Measurements from ENCODE around the gene SURF2.
"Not testable (repeated sequence)": the region's sequence is repeated elsewhere in the genome, so short reads cannot be mapped to it uniquely, and the experiment has no call there.

The SURF2 gene

DNA sequence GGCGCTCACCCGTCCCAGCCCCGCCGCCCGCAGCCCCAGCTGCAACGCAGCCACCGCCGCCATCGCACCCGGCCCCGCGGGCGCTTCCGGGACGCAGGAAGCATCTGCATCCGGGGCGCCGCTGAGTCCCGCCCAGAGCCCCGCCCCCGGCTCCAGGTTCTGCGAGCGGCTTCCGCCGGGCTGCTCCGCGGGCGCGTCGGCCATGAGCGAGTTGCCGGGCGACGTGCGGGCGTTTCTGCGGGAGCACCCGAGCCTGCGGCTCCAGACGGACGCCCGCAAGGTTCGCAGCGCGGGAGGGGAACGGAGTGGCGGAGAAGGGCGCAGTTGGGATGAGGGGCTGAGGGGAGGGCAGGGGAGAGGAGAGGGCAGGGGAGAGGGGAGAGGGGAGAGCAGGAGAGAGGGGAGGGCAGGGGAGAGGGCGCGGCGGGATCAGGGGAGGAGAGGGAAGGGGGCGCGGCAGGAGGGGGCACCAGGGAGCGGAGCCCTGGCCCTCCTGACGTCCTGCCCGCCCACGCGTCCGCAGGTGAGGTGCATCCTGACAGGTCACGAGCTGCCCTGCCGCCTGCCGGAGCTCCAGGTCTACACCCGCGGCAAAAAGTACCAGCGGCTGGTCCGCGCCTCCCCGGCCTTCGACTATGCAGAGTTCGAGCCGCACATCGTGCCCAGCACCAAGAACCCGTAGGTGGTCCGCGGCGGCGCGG, at the start of gene SURF2, which contains the start of gene SURF1:
TSS of gene SURF2 (plus strand) at position 160 of the 701 bp plus-strand sequence. CDS start at position 203, 43 bp downstream.
TSS of gene SURF1 (minus strand) at position 97 of the 701 bp plus-strand sequence. CDS start at position 63, 34 bp downstream.
- peak; percentile 52 for DNase-seq

DNA sequence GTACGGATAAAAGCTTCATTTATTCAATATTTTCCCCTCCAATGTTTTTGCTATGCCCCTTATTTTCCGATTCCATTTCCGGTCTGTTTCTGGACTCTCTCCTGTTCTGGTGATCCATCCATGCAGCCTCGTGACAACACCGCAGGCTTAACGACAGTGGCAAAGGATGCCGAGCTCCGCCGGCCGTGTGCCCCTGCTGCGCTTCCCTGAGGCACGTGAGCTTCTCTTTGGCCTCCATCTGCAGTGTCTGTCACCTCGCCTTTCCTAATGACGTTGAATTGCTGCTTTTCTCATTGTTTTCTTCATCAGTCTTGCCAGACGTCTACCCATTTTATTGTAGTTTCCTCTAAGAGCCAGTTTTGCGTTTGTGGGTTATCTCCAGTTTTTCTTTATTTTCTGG, 49.0 kb upstream of the SURF2 start:
- DNase-seq: no peak

DNA sequence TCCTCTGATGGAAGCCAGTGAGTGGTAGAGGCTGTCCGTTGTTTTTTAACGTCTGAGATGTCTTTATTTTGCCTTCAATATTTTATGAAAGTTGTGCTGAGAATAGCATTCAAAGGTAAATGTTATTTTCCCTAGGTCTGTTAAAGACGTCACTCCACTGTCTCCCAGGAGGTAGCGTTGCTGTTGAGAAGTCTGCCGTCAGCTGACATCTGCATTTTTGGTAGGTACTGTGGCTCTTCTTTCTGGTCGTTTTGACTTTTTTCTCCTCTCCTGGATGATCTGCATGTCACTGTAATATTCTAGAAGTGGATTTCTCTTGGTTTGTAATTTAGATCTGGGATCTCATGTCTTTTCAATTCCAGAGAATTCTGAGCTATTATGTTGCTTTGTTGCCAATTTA, 46.7 kb upstream of the SURF2 start:
- no peak for DNase-seq

DNA sequence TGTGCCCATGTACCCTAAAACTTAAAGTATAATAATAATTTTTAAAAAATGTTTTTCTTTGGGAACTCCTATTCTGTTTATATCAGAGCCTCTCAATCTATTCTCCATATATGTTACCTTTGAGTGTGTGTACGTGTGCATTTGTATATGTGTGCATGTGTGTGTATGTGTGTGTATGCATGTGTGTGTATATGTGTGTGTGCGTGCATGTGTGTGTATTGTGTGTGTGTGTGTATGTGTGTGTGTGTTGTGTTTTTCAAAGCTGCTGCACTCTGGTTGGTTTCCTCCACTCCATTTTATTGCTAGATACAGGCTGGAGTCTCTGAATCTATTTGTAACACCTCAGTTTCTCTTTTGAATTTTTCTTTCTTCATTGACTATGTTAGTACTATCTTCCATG, 40.4 kb upstream of the SURF2 start:
- no peak for DNase-seq

DNA sequence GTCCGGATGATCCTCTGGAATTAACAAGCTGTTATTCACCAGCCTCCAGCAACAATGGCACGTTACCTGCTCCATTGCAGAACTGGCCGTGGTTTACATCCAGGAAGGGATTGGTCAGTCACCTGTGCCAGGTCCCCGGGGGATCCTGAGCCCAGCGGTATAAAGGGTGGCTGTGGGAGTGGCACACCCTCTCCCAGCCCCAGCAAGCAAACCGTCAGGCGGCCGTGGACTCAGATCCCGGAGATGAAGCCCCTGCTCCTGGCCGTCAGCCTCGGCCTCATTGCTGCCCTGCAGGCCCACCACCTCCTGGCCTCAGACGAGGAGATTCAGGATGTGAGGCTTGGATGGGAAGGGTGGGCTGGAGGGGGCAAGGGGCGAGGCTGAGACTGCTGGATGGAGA, 38.8 kb upstream of the SURF2 start:
- not testable (repeated sequence) for DNase-seq

DNA sequence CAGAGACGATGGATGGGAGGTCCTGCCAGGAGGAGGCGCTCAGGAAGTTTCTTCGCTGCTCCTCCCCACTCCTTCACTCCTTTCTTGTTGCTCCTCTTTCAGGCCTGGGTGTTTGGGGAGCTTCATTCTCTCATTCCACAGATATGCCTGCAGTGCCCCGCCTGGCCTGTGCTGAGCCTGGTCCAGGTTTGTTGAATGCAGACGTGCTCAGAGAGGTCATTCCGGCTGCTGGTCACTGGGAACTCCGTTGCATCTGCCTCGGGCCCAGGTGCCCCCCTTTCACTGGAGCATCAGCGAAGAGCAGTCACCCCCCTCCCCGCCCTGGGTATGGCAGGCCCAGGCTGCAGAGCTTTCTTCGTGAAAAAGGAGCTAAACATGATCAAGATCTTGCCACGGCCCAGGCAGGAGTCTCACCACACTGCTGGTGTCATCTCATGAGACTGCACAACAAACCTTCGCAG, 35.9 kb upstream of the SURF2 start:
- no peak for DNase-seq

DNA sequence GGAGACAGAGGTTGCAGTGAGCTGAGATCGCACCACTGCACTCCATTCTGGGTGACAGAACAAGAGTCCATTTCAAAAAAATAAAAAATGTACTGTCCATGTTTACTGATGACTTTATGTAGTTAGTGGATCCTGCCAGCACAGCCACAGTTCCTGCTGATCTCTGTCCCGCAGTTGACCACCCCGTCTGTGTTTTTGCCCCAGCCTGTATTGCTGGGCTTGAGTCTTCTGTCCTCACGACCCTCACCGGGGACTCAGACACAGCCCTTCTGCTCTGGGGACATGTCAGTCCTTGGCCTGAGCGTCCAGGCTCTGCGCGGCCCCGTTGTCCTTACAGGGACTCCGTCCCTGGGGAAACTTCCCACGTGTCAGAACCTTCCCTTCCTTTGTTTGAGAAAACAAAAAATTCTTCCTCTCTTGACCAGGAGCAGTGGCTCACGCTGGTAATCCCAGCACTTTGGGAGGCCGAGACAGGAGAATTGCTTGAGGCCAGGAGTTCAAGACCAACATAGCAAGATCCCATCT, 34.9 kb upstream of the SURF2 start:
- no peak for DNase-seq

DNA sequence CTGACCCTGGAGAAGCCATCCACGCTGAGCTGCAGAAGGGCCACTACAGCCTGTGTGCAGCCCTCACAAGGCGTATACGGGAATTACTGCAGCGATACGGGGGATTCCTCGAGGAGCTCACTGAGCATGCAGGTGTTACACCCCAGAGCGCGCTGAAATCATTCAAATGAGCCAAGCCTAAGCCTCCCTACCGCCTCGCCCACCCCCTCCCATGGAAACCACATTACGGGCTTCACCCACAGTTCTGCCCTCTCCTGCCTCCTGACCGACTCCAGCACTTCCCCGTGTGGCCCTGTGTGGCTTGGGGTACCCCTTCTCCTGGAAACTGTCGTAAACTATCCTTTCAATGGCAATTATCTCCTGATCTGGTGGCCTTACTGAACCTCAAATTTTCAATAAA, 33.6 kb upstream of the SURF2 start:
- DNase-seq: no peak

DNA sequence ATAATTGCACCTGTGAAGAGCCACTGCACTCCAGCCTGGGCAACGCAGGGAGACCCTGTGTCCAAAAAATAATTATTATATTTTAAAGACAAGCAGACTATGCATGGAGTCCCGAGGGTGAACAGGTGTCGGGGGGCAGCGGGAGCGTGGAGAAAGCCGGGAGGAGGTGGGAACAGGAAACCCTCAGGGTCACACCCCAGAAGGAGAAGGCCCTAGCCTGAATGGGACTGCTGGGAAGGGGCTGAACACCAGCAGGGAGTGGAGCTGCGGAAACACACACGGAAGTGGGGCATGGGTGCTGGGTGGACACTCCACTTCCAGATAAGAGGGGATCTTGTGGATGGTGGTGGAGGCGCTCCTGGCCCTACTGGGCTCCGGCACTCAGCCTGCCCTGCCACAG, 33.1 kb upstream of the SURF2 start:
- DNase-seq: no peak

DNA sequence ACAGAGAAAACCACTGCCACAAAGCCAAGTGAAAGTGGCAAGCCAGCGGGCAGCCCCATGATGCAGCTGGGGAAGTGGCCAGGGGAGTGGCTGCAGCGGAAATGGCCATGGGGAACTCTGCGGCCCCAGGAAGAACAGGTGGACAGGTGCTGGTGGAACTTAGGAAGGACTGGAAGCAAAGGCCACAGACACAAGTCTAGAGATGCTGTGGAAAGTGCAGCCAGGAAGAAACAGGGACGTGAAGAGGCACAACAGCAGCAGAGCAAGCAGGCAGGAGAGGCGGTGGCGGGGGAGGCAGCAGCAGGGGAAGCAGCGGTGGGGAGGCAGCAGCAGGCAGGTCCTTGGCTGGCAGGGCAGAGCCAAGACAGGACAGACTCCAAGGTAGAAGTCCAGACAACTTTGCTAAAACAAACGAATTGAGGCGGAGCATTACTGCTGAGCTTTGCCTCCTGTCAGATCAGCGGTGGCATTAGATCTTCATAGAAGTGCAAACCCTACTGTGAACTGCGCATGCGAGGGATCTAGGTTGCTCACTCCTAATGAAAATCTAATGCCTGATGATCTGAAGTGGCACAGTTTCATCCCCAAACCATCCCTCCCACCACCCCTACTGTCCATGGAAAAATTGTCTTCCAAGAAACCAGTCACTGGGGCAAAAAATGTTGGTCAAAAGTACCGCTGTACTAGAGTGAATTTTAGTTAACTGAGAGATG, 32.2 kb upstream of the SURF2 start:
- DNase-seq: no peak

DNA sequence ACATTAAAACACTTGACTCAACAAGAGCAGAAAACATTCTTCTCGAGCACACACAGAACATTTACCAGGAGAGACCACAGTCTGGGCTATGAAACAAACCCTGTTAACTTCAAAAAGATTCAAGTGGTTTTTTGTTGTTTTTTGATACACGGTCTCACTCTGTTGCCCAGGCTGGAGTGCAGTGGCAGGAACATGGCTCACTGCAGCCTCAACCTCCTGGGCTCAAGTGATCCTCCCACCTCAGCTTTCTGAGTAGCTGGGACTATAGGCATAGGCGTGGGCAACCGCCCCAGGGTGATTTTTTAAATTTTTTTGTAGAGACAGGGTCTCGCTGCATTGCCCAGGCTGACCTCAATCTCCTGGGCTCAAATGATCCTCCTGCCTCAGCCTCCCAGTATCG, 29.3 kb upstream of the SURF2 start:
- DNase-seq: not testable (repeated sequence)

DNA sequence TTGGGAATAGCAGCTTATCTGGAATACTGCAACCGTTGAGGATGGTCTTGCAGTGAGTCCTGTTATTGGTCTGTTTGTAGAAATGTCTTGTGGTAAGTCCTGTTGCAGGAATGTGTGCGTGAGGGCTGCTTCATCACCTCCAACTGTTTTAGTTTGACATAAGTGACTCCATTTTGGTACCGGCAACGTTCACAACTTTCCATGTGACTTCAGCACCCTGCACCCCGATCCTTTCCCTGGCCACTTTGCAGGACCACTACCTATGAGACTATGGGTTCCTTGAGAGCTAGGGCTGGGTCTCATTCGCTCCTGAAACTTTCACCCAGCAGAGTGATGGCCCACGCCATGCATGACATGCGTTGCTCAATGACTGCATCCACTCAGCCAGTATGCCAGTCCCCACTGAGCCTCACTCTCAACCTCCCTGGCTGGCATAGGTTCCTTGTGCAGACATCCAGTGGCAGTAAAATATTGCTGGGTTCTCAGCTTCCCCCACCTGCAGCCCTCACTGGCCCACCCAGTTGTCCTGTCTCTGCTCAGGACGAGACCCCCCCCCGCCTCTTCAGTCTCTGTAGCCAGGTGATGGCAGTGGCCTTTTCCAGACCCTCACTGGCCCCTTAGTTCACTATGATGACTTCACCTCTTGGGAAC, 28.4 kb upstream of the SURF2 start:
- DNase-seq: no peak

DNA sequence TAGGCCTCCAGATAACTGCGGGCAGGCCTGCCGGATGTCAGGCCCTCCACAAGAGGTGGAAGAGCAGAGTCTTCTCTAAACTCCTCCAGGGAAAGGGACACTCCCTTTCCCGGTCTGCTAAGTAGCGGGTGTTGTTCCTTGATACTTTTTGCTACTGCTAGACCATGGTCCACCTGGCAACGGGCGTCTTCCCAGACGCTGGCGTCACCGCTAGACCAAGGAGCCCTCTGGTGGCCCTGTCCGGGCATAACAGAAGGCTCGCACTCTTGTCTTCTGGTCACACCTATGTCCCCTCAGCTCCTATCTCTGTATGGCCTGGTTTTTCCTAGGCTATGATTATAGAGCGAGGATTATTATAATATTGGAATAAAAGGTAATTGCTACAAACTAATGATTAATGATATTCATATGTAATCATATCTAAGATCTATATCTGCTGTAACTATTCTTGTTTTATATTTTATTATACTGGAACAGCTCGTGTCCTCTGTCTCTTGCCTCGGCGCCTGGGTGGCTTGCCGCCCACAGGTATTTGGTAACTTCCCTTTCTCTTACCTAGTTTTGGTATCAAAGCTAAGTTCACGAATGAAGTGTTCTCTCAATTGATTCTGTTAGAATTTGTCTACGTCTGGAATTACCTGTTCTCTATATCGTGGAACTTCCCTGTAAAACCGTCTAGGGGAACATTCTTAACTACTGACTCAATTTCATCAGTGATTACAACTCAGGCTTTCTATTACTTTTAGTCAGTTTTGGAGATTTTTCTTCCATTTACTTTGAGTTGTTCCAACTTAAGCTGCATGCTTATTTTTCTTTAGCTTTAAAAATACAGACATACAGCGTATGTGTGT, 26.8 kb upstream of the SURF2 start:
- DNase-seq: not testable (repeated sequence)

DNA sequence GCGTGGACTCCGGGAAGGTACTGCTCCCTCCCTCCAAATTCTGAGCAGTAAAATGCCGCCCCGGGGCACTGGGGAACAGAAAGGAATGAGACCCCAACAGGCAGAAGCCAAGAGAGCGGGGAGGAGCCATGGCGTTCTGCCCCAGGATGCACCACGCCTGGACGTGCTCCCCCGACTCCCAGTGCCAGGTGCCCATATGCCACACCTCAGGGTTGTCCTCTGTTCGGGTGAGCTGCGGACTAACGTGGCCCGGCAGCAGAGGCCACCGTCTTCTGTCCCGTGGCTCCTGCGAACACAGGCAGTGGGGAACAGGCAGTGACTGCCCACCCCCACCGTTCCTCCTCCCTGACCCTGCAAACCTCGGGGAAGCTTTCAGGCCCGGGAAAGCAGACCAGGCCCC, 25.1 kb upstream of the SURF2 start:
- no peak for DNase-seq

DNA sequence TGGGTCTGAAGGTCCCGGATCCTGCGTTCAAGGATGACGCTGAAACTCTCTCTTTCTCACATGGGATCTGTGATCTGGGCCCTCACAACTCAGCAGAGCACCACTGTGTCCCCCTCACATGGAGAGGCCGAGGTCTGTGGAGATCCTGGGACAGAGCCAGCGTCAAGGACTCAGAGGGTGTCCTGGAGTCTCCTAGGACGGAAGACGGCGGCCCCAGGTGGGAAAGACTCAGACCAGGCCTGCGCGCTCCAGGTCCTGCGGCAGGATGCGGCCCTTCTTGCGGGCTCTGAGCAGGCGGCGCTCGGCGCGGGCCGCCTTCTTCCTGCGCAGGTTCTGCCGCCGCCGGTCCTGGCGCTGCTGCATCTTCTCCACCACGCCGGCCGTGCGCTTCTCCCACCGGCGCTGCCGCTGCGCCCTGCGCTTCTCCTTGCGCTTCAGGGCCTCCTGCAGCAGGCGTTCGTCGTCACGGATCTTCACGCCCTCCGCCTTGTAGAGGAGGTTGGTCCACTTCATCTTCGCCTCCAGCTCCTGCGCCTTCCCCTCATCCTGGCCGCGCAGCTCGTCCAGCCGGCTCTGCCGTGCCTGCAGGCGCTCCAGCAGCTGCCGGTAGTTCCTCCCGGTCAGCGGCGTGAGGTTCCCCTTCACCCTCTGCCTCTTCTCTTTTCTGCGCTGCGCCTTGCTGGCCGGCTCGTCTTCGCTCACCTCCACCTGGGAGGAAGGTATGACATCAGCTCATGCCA, 24.5 kb upstream of the SURF2 start:
- no peak for DNase-seq

DNA sequence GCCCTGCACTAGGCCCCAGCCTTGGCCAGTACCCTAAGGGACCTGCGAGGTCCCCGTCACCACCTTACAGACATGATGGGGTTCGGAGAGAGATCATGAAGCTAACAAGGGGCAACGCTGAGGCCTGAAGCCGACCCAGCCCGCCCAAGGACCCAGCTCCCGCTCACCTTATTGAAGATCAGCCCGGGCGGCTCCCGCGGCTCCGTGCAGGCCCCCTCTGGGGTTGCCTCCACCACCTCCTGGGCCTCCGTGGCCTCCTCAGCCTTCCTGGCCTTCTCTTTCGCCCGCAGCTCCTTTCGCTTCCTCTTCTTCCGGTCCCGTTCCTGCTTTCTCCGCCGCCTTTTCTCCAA, 24.0 kb upstream of the SURF2 start:
- DNase-seq: no peak

DNA sequence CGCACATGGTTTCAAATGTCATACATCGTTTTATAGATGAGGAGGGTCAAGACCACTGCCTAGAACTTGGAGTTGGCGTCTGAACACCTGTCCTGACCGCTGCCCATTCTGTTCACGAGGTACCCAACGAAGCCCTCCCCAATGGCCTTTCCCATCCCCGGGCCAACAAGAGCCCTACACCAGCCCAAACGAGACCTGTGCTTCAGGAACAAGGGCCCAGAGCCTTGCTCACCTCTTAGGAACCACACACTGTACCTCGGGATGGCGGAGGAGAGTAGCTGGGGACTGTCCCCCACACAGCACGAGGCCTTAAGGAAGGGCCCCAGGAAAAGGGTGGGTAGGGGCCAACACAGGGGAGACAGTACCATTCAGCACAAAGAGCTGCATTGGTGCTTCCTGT, 23.3 kb upstream of the SURF2 start:
- no peak for DNase-seq

DNA sequence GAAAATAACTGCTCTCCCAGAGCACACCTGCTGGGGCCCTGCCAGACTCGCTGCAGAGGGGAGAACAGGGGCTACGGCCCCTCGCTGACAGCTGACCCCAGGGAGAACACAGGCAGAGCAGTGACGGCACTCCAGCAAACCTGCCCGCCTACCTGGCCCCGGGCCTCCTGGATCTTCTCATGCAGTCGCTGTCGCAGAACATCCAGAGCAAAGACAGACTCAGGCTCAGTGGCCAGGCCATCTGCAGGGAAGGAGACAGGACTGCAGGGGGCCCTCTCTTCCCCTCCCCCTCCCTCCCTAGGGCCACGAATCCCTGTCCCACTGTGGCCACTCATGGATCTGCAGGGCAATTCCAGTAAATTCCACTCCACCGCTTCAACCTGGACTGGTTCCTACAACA, 22.8 kb upstream of the SURF2 start:
- DNase-seq: no peak

DNA sequence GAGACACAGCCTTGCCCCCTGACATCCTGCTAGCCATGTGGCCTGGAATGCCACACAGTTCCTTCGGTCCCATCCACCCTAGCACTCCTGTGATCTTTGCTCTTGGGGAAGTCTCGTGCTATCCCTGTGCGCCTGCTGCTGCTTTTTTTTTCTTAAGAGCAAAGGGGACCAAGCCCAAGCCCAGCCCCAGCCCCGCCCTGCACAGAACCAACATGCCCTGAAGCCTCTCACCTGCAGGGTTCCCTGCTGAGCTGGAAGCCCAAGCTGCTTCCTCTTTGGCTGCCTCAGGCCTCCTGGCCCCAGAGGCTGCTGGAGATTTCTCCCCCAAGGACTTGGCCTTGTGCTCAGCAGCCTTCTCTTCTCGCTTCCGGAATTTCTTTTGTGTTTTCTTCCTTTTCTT, 22.2 kb upstream of the SURF2 start:
- DNase-seq: no peak

DNA sequence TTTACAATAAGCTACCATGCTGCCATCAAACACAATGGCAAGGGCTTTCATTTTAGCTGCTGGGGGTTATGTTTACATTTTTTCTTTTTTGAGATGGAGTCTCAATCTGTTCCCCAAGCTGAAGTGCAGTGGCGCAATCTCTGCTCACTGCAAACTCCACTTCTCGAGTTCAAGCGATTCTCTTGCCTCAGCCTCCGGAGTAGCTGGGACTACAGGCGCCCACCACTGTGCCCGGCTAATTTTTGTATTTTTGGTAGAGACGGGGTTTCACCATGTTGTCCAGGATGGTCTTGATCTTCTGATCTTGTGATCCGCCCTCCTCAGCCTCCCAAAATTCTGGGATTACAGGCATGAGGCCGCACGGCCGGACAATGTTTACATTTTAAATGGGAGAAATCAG, 21.5 kb upstream of the SURF2 start:
- not testable (repeated sequence) for DNase-seq

DNA sequence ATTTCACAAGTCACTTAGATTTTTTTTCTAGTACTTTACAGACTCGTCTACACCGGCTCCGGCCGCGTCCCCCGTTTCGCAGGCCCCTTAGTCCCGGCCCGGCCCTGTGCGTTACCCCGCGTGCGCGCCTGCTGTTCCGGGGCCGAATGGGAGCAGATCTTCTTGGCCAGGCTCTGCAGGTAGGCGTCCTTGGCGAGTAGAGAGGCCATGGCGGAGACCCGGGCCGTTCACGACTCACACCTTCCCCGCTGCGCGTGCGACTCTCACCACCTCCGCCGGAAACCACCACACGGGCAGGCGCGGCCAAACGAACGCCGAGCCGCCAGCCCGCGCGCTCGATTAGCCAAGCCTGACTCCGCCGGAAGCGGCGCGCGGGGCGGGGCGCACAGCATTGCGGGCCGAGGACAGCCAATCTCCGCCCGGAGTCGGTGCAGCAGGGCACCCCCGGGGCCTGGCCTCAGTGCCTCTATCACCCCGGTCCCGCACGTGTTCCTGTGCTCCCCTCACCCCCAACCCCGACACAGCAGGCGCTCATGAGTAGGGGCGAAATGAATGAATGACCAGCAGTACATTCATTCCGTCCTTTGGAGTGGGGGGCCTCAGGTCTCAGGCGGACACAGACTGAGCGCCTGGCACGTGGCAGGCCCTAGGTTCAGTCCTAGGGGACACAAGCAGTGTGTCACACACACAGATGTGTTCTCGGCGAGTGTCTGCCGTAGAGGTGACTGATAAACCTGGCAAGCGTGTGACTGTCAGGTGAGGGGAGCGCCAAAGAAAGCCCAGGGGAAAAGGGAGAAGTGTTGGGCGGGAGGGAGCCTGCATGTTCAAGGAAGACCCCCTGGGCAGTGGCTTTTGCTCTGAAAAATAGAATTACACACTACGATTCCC, 20.2 kb upstream of the SURF2 start, which contains the start of gene SURF6:
TSS of gene SURF6 (minus strand) at position 265 of the 888 bp plus-strand sequence. CDS start at position 209, 56 bp downstream.
- peak; percentile 91 for DNase-seq

All from NCI-H2107 (cell line).